ENCODE measurements around the gene SRGAP1.

The SRGAP1 gene

GRCh38 chr12:63944586-63945228 lies 100.2 kb downstream of the SRGAP1 start:
- H3K9me3 ChIP-seq (ENCODE audit: control insufficient read depth, insufficient read depth, low read length) = no peaks in the 10 kb centered on the region
- H3K36me3 ChIP-seq (ENCODE audit: control insufficient read depth, insufficient read depth, low read length) = no peaks in the 10 kb centered on the region
- H3K4me1 ChIP-seq (ENCODE audit: control insufficient read depth, insufficient read depth, low read length) = peaks cover 3% of the 10 kb centered on the region
- H3K9ac ChIP-seq (ENCODE audit: low read depth, low read length) = no peak overlapping the region
- H3K4me3 ChIP-seq (ENCODE audit: low read depth, low read length) = no peak overlapping the region
- H3K27me3 ChIP-seq (ENCODE audit: control insufficient read depth, insufficient read depth, low read length) = no peaks in the 10 kb centered on the region

GRCh38 chr12:63945777-63946176 lies 101.3 kb downstream of the SRGAP1 start:
- Histone ChIP-seq H3K4me3 (ENCODE audit: low read depth, low read length) (no peak overlapping the region), H3K4me1 (ENCODE audit: control insufficient read depth, insufficient read depth, low read length) (peaks cover under 1% of the 10 kb centered on the region), H3K9me3 (ENCODE audit: control insufficient read depth, insufficient read depth, low read length) (no peaks in the 10 kb centered on the region), H3K36me3 (ENCODE audit: control insufficient read depth, insufficient read depth, low read length) (no peaks in the 10 kb centered on the region), H3K27me3 (ENCODE audit: control insufficient read depth, insufficient read depth, low read length) (no peaks in the 10 kb centered on the region), H3K9ac (ENCODE audit: low read depth, low read length) (no peak overlapping the region)

DNA sequence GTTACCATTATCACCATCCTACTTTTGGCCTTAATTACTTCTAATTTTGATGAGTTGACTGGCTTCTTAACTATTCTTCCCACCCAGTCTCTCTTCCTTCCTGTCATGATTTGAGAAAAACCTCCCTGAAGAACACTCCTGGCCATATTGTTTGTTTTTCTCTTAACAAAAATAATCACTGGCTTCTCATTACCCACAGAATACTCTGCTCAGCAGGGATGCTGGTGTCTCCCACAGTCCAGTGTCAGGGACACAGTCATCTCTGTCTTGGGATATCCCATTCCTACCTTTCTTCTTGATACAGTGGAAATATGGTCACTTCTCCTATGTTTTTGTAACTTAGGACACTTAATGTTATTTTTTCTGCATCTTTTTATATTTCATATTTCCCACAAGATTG lies 103.7 kb downstream of the SRGAP1 start:
- Histone ChIP-seq H3K4me1 (ENCODE audit: control insufficient read depth, insufficient read depth, low read length) (no peaks in the 10 kb centered on the region), H3K36me3 (ENCODE audit: control insufficient read depth, insufficient read depth, low read length) (no peaks in the 10 kb centered on the region), H3K9ac (ENCODE audit: low read depth, low read length) (no peak overlapping the region), H3K9me3 (ENCODE audit: control insufficient read depth, insufficient read depth, low read length) (no peaks in the 10 kb centered on the region), H3K4me3 (ENCODE audit: low read depth, low read length) (no peak overlapping the region), H3K27me3 (ENCODE audit: control insufficient read depth, insufficient read depth, low read length) (no peaks in the 10 kb centered on the region)

DNA sequence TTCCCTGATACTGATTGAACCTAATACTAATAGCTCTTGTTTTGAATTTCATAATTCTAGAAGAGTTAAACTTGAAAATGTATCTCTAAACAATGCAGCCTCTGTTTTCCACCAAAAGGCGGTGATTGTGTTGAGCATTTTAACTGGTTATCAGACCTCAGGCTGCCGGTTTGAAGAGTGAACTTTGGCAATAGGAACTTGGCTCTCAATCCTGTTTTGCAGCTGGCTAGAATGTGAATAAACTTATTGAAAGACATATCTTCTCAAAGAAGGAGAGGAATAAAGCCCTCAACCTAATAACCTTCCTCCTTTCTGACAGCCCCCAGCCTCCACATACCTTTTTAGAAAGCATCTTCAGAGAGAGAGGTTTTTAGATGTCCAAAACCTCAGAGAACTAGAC lies 105.4 kb downstream of the SRGAP1 start:
- H3K4me1 ChIP-seq (ENCODE audit: control insufficient read depth, insufficient read depth, low read length) = no peaks in the 10 kb centered on the region
- no peaks in the 10 kb centered on the region for H3K27me3 ChIP-seq (ENCODE audit: control insufficient read depth, insufficient read depth, low read length)
- H3K4me3 ChIP-seq (ENCODE audit: low read depth, low read length) = no peak overlapping the region
- no peak overlapping the region for H3K9ac ChIP-seq (ENCODE audit: low read depth, low read length)
- H3K36me3 ChIP-seq (ENCODE audit: control insufficient read depth, insufficient read depth, low read length) = no peaks in the 10 kb centered on the region
- H3K9me3 ChIP-seq (ENCODE audit: control insufficient read depth, insufficient read depth, low read length) = no peaks in the 10 kb centered on the region

DNA sequence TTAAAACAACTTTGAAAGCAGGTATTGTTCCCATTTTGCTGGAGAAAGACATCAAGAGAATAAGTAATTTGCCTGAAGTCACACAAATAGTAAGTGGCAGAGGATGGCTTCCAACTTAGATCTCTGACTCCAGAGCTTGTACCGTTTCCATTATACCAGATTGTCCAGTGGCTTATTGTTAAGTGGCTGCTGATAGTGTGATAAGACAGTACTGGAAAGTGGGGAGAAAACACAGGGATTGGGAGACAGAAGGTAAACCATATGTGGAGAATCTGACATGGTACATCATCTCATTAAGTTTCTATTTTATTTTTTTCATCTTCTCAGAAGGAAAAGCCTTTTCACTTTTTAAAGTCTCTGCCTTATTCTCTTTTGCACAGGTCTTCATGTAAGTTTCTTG lies 108.5 kb downstream of the SRGAP1 start:
- no peaks in the 10 kb centered on the region for H3K27me3 ChIP-seq (ENCODE audit: control insufficient read depth, insufficient read depth, low read length)
- H3K4me1 ChIP-seq (ENCODE audit: control insufficient read depth, insufficient read depth, low read length) = no peaks in the 10 kb centered on the region
- no peak overlapping the region for H3K4me3 ChIP-seq (ENCODE audit: low read depth, low read length)
- H3K9ac ChIP-seq (ENCODE audit: low read depth, low read length) = no peak overlapping the region
- no peaks in the 10 kb centered on the region for H3K9me3 ChIP-seq (ENCODE audit: control insufficient read depth, insufficient read depth, low read length)
- H3K36me3 ChIP-seq (ENCODE audit: control insufficient read depth, insufficient read depth, low read length) = no peaks in the 10 kb centered on the region

DNA sequence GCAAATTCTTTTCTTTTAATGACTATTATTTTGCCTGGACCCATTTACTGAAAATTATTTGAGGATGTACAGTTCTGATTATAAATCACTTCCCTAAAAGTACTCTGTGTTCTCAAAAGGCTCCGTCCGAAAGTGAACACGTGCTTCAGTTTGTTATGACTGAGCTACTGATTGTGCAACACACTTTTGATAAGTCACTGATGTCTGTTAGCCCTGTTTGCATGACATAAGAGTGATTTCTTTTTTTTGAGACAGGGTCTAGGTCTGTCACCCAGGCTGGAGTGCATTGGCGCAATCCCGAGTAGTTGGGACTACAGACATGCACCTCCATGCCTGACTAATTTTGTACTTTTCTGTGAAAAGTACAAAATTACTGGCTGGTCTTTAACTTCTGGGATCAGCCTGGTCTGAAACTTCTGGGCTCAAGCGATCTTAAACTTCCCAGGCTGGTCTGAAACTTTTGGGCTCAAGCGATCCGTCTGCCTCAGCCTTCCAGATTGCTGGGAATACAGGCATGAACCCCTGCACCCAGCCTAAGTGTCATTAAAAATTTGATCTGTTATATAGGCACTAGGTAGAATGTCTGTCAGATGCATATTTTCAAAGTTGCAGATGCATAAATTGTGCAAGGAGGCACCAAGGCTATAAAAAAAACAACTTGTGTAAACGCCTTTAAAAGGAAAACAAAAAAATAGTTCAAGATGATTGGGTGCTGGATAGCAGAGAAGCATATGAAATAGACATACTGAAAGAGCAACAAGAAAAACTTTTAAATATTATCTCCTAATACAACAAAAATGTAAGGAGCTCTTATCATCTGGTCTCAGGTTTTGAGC lies 111.5 kb downstream of the SRGAP1 start:
- Histone ChIP-seq H3K27me3 (ENCODE audit: control insufficient read depth, insufficient read depth, low read length) (no peaks in the 10 kb centered on the region), H3K36me3 (ENCODE audit: control insufficient read depth, insufficient read depth, low read length) (no peaks in the 10 kb centered on the region), H3K9ac (ENCODE audit: low read depth, low read length) (no peak overlapping the region), H3K4me3 (ENCODE audit: low read depth, low read length) (no peak overlapping the region), H3K9me3 (ENCODE audit: control insufficient read depth, insufficient read depth, low read length) (no peaks in the 10 kb centered on the region), H3K4me1 (ENCODE audit: control insufficient read depth, insufficient read depth, low read length) (no peaks in the 10 kb centered on the region)

- H3K4me1 ChIP-seq (ENCODE audit: control insufficient read depth, insufficient read depth, low read length) = no peaks in the 10 kb centered on the region
- no peaks in the 10 kb centered on the region for H3K27me3 ChIP-seq (ENCODE audit: control insufficient read depth, insufficient read depth, low read length)
- H3K4me3 ChIP-seq (ENCODE audit: low read depth, low read length) = no peak overlapping the region
- no peaks in the 10 kb centered on the region for H3K36me3 ChIP-seq (ENCODE audit: control insufficient read depth, insufficient read depth, low read length)
- H3K9ac ChIP-seq (ENCODE audit: low read depth, low read length) = no peak overlapping the region
- no peaks in the 10 kb centered on the region for H3K9me3 ChIP-seq (ENCODE audit: control insufficient read depth, insufficient read depth, low read length)
These were observed 113.0 kb downstream of the SRGAP1 start for GRCh38 chr12:63957496-63957895.

DNA sequence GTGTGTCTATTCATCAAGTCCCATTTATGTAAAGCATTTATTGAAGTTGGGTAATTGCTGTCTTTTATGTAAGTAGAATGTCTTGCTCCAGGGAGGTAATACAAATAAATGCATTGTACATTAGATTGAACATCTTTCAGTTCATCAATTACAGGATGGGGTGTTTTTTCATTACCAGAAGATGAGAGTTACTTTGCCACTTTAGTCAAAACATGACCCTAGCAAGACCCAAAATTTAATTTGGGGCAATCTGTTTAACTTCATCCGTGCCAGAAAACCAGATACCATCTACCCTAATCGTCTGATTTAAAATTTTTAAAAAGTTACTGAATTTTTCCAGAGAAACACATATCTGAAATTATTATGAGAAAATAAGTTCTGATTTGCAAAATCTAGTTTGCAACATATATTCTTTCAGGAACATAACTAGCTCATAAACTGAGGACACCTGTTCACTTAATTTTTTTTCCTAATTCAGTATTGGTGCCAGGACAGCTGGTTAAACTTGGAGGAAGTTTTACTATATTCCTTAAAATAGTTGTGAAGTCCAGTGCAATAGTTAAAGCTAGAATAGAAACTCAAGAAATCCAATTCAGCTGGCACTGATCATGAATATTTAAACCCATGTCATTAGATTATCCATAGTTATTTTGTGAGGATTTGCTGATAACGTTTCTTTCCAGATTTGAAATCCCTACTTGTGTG lies 114.5 kb downstream of the SRGAP1 start:
- no peaks in the 10 kb centered on the region for H3K36me3 ChIP-seq (ENCODE audit: control insufficient read depth, insufficient read depth, low read length)
- no peak overlapping the region for H3K4me3 ChIP-seq (ENCODE audit: low read depth, low read length)
- no peaks in the 10 kb centered on the region for H3K4me1 ChIP-seq (ENCODE audit: control insufficient read depth, insufficient read depth, low read length)

GRCh38 chr12:63961048-63961447 lies 116.5 kb downstream of the SRGAP1 start:
- H3K36me3 ChIP-seq (ENCODE audit: control insufficient read depth, insufficient read depth, low read length) = no peaks in the 10 kb centered on the region
- H3K4me3 ChIP-seq (ENCODE audit: low read depth, low read length) = no peak overlapping the region
- H3K9ac ChIP-seq (ENCODE audit: low read depth, low read length) = no peak overlapping the region
- H3K27me3 ChIP-seq (ENCODE audit: control insufficient read depth, insufficient read depth, low read length) = no peaks in the 10 kb centered on the region
- H3K4me1 ChIP-seq (ENCODE audit: control insufficient read depth, insufficient read depth, low read length) = peaks cover under 1% of the 10 kb centered on the region
- no peaks in the 10 kb centered on the region for H3K9me3 ChIP-seq (ENCODE audit: control insufficient read depth, insufficient read depth, low read length)

More for the DNA sequence above, 114.5 kb downstream of the SRGAP1 start:
- Histone ChIP-seq H3K27me3 (ENCODE audit: control insufficient read depth, insufficient read depth, low read length) (no peaks in the 10 kb centered on the region), H3K9ac (ENCODE audit: low read depth, low read length) (no peak overlapping the region), H3K9me3 (ENCODE audit: control insufficient read depth, insufficient read depth, low read length) (no peaks in the 10 kb centered on the region)

GRCh38 chr12:63961543-63961942 lies 117.0 kb downstream of the SRGAP1 start:
- Histone ChIP-seq H3K4me3 (ENCODE audit: low read depth, low read length) (no peak overlapping the region), H3K4me1 (ENCODE audit: control insufficient read depth, insufficient read depth, low read length) (peaks cover 4% of the 10 kb centered on the region), H3K27me3 (ENCODE audit: control insufficient read depth, insufficient read depth, low read length) (no peaks in the 10 kb centered on the region), H3K9ac (ENCODE audit: low read depth, low read length) (no peak overlapping the region), H3K9me3 (ENCODE audit: control insufficient read depth, insufficient read depth, low read length) (no peaks in the 10 kb centered on the region), H3K36me3 (ENCODE audit: control insufficient read depth, insufficient read depth, low read length) (no peaks in the 10 kb centered on the region)

DNA sequence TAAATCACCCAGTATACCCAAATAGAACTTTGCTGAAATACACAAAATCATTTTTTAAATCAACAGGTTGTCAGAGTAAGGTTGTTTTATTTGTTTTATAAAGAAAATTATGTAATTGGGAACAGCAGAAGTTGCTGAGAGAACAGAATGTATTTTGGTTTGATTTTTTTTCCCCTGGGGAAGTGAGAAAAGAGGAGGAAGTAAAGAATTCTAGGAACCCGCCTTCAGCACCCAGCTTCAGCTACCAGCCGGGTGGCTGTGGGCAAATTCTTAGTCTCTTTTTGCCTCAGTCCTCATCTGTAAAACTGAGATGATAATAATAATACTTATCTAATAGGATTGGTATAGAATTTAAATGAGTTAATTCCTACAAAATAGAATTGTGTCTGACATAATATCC lies 119.4 kb downstream of the SRGAP1 start:
- no peaks in the 10 kb centered on the region for H3K9me3 ChIP-seq (ENCODE audit: control insufficient read depth, insufficient read depth, low read length)

More for the DNA sequence above, 119.4 kb downstream of the SRGAP1 start:
- H3K36me3 ChIP-seq (ENCODE audit: control insufficient read depth, insufficient read depth, low read length) = no peaks in the 10 kb centered on the region
- H3K27me3 ChIP-seq (ENCODE audit: control insufficient read depth, insufficient read depth, low read length) = no peaks in the 10 kb centered on the region
- H3K4me3 ChIP-seq (ENCODE audit: low read depth, low read length) = no peak overlapping the region
- peaks cover 8% of the 10 kb centered on the region for H3K4me1 ChIP-seq (ENCODE audit: control insufficient read depth, insufficient read depth, low read length)
- H3K9ac ChIP-seq (ENCODE audit: low read depth, low read length) = no peak overlapping the region
